Fibroblast of villous mesenchyme (primary cell): ENCODE data around the gene MPHOSPH8. TPM values are rescaled to one million over a fixed set of nuclear protein-coding genes. Genes with fewer than 3 reads are reported as not detected.

ENCODE experiments used
- DNase-seq: peaks from one replicate; pipeline ENCODE4 v3.0.0-alpha.2; 2010; ENCODE audit warnings: low read depth
- H3K4me3 ChIP-seq: 2 replicates; pipeline ENCODE4 v1.5.1; 2011; ENCODE audit warnings: low read depth, mild to moderate bottlenecking, low read length
- total RNA-seq: library from RNA; depleted of rRNA; stranded (reverse); fragments of >200 nt; gene quantifications from 2 replicates; pipeline ENCODE4 v1.2.3, GENCODE V29; 2012
- TF ChIP-seq, protein P1 (sequence below): IDR thresholded peaks from 2 replicates; pipeline ENCODE4 v1.5.1; 2012; ENCODE audit warnings: low read depth, mild to moderate bottlenecking, low read length; ENCODE audit not compliant: insufficient read depth

MPHOSPH8 gene
- total RNA-seq, 1 donor: 16.8 TPM

- DNase-seq: no peak
- TF ChIP-seq, protein P1, sequence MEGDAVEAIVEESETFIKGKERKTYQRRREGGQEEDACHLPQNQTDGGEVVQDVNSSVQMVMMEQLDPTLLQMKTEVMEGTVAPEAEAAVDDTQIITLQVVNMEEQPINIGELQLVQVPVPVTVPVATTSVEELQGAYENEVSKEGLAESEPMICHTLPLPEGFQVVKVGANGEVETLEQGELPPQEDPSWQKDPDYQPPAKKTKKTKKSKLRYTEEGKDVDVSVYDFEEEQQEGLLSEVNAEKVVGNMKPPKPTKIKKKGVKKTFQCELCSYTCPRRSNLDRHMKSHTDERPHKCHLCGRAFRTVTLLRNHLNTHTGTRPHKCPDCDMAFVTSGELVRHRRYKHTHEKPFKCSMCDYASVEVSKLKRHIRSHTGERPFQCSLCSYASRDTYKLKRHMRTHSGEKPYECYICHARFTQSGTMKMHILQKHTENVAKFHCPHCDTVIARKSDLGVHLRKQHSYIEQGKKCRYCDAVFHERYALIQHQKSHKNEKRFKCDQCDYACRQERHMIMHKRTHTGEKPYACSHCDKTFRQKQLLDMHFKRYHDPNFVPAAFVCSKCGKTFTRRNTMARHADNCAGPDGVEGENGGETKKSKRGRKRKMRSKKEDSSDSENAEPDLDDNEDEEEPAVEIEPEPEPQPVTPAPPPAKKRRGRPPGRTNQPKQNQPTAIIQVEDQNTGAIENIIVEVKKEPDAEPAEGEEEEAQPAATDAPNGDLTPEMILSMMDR: no peak
- H3K4me3 ChIP-seq: no peak overlapping the region
Observed at GRCh38 chr13:19605161-19605955, 28.1 kb upstream of the MPHOSPH8 start.

- peak; percentile 22 for DNase-seq
- no peak overlapping the region for H3K4me3 ChIP-seq
- TF ChIP-seq, protein P1: no peak
Observed at GRCh38 chr13:19606152-19606551, 27.3 kb upstream of the MPHOSPH8 start.

DNA sequence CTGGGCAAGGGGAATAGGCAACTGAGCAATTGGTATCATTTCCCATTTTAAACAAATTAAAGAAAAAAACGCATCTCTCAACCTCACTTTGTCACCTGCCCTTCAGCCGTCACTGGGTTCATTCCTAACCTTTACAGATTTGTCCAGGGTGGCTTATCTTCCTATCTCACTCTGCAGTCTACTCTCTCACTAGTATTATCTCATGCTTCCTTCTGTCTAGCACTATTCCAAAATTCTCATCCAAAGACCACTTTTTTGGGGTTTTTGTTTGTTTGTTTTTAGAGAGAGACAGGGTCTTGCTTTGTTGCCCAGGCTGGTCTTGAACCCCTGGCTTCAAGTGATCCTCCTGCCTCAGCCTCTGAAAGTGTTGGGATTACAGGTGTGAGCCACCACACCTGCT, 26.7 kb upstream of the MPHOSPH8 start:
- TF ChIP-seq, protein P1: no peak
- H3K4me3 ChIP-seq: no peak overlapping the region
- DNase-seq: no peak

DNA sequence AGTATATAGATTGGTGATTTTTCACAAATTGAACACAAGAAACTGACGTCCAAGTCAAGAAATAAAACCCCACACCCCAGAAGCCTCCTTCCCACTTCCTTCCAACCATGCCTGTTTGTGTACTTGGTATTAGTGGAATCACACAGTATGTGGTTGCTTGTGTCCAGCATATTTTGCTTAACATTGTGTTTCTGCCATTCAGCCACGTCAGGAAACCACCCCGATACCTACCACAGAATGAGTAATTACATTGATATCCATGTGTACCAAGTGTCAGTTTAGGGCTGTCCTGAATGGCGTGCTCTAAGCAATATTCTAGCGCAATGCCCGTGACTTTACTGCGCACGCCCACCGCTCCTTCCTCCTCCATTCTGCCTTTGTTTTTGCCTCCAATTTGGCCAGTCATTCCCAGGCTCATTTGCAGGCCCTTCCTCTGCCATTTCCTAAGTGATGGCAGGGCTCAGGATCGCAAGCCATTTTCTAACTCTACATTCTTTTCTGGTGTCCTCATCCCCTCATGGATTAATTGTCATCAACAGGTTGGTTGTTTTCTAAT, 25.9 kb upstream of the MPHOSPH8 start:
- DNase-seq: no peak

DNA sequence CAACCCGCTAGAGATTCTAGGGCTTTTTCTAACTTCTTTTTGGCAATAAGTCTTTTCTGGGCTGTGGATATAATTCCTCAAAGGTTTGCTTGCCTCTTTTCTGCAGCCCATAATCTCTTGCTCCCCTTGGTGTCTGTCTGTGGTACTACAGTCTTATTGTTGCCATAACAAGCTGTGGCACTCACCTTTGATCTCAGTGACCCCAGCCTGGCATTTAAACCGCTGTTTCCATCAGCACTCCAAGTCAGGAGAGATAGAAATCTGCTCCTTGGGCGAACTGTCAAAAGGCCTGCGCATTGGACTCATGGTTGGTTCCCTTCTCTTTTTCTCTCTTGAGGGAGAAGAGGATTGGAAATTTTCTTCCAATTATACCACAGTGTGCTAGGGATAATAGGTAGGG, 14.5 kb upstream of the MPHOSPH8 start:
- TF ChIP-seq, protein P1: peak; percentile 87
- H3K4me3 ChIP-seq: no peak overlapping the region
- DNase-seq: peak; percentile 56

More for the DNA sequence above, 25.9 kb upstream of the MPHOSPH8 start:
- H3K4me3 ChIP-seq: no peak overlapping the region
- TF ChIP-seq, protein P1: no peak

DNA sequence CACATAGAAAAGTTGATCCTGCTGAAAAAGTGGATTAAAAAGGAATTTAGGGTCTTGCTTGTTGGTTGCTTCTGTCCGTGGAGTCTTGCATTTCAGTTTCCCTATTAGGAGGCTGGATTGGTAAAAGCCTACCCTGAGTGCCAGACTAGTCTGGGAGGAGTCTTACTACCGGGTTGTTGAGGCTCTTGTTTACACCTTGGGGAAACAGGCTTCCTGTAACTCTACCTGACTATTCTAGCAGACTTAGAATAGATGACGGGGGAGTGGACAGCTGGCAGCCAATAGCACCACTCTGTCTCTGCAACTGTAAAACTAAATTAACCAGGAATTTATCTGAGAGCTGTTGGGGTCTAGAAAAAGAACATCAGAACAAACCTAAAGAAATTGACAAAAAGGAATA, 11.3 kb upstream of the MPHOSPH8 start:
- no peak for DNase-seq
- TF ChIP-seq, protein P1: no peak
- no peak overlapping the region for H3K4me3 ChIP-seq
